Urinary bladder (tissue), 4 donors: Measurements from ENCODE around the gene RPS6KC1. TPM values are rescaled to one million over a fixed set of nuclear protein-coding genes. Genes with fewer than 3 reads are reported as not detected.

Experiments used
- DNase-seq: peaks from one replicate; pipeline ENCODE4 v3.0.0-alpha.2; 2015; ENCODE audit errors: extremely low spot score
- H3K27ac ChIP-seq: one replicate; pipeline ENCODE4 v1.5.1; 2013; ENCODE audit warnings: low read depth, mild to moderate bottlenecking, moderate library complexity
- H3K36me3 ChIP-seq: one replicate; pipeline ENCODE4 v1.6.1; 2013; ENCODE audit warnings: mild to moderate bottlenecking, moderate library complexity; ENCODE audit not compliant: insufficient read depth
- H3K4me1 ChIP-seq: one replicate; pipeline ENCODE4 v1.6.1; 2013; ENCODE audit warnings: mild to moderate bottlenecking, moderate library complexity; ENCODE audit not compliant: insufficient read depth
- H3K4me3 ChIP-seq: one replicate; pipeline ENCODE4 v1.5.1; 2013; ENCODE audit warnings: low read depth, low read length
- WGBS: extraction: QIAGEN DNeasy Blood & Tissue Kit; methylation state at CpG from one replicate; pipeline ENCODE4 v1.1.7; 2013; 5-methylcytosine and 5-hydroxymethylcytosine counted together
- polyA plus RNA-seq: library from polyadenylated mRNA; stranded (reverse); fragments of 200-250 nt; gene quantifications from one replicate; pipeline ENCODE4 v1.2.3, GENCODE V29; 2013
- total RNA-seq: library from RNA; depleted of rRNA; stranded (reverse); fragments of >200 nt; gene quantifications from one replicate; pipeline ENCODE4 v1.2.3, GENCODE V29; 2014
- donor health status: healthy with polysubstance abuse.
- donor health status: healthy.

RPS6KC1 gene
- total and polyA plus RNA-seq, 2 donors, result 13.2 to 72.4 TPM

GRCh38 chr1:213250446-213250845 is 199.4 kb downstream of the RPS6KC1 start:
- Histone ChIP-seq H3K27ac (no peak overlapping the region), H3K36me3 (peaks cover 2% of the 10 kb centered on the region), H3K4me1 (no peaks in the 10 kb centered on the region), H3K4me3 (no peak overlapping the region)
- WGBS, result 95% methylated on average over 3 of the region's 3 CpGs
- no peak for DNase-seq

GRCh38 chr1:213251972-213252371 is 200.9 kb downstream of the RPS6KC1 start:
- H3K36me3 ChIP-seq, result peaks cover 2% of the 10 kb centered on the region
- no peak overlapping the region for H3K27ac ChIP-seq
- 68% methylated on average over 2 of the region's 2 CpGs for WGBS
- no peaks in the 10 kb centered on the region for H3K4me1 ChIP-seq
- H3K4me3 ChIP-seq, result no peak overlapping the region
- DNase-seq, result no peak

- peaks cover 2% of the 10 kb centered on the region for H3K36me3 ChIP-seq
- H3K4me3 ChIP-seq, result no peak overlapping the region
- H3K4me1 ChIP-seq, result no peaks in the 10 kb centered on the region
- H3K27ac ChIP-seq, result no peak overlapping the region
- 92% methylated on average over 3 of the region's 3 CpGs for WGBS
- no peak for DNase-seq
Measured at GRCh38 chr1:213256438-213257087, 205.5 kb downstream of the RPS6KC1 start.

GRCh38 chr1:213260311-213261075 is 209.5 kb downstream of the RPS6KC1 start:
- 74% methylated on average over 5 of the region's 5 CpGs for WGBS
- H3K4me3 ChIP-seq, result no peak overlapping the region
- H3K4me1 ChIP-seq, result no peaks in the 10 kb centered on the region
- no peak for DNase-seq
- no peak overlapping the region for H3K27ac ChIP-seq
- H3K36me3 ChIP-seq, result peaks cover 2% of the 10 kb centered on the region

- no peak overlapping the region for H3K4me3 ChIP-seq
- H3K4me1 ChIP-seq, result no peaks in the 10 kb centered on the region
- 86% methylated on average over 1 of the region's 1 CpG for WGBS
- peaks cover 2% of the 10 kb centered on the region for H3K36me3 ChIP-seq
- DNase-seq, result no peak
- H3K27ac ChIP-seq, result no peak overlapping the region
Measured at GRCh38 chr1:213264531-213264930, 213.5 kb downstream of the RPS6KC1 start.

GRCh38 chr1:213266983-213267772 is 216.1 kb downstream of the RPS6KC1 start:
- no peaks in the 10 kb centered on the region for H3K4me1 ChIP-seq
- H3K27ac ChIP-seq, result no peak overlapping the region
- H3K36me3 ChIP-seq, result peaks cover 2% of the 10 kb centered on the region
- WGBS, result 89% methylated on average over 2 of the region's 2 CpGs
- no peak for DNase-seq
- no peak overlapping the region for H3K4me3 ChIP-seq

- Histone ChIP-seq H3K27ac (no peak overlapping the region), H3K4me1 (no peaks in the 10 kb centered on the region), H3K36me3 (peaks cover 2% of the 10 kb centered on the region), H3K4me3 (no peak overlapping the region)
- DNase-seq, result no peak
Measured at GRCh38 chr1:213268221-213268620, 217.2 kb downstream of the RPS6KC1 start.

GRCh38 chr1:213269829-213270228 is 218.8 kb downstream of the RPS6KC1 start:
- H3K27ac ChIP-seq, result no peak overlapping the region
- no peak overlapping the region for H3K4me3 ChIP-seq
- no peaks in the 10 kb centered on the region for H3K36me3 ChIP-seq
- no peaks in the 10 kb centered on the region for H3K4me1 ChIP-seq
- 82% methylated on average over 1 of the region's 1 CpG for WGBS
- no peak for DNase-seq

GRCh38 chr1:213273546-213273945 is 222.5 kb downstream of the RPS6KC1 start:
- no peaks in the 10 kb centered on the region for H3K36me3 ChIP-seq
- 57% methylated on average over 2 of the region's 2 CpGs for WGBS
- no peaks in the 10 kb centered on the region for H3K4me1 ChIP-seq
- H3K4me3 ChIP-seq, result no peak overlapping the region
- no peak for DNase-seq
- H3K27ac ChIP-seq, result no peak overlapping the region

GRCh38 chr1:213274140-213274539 is 223.1 kb downstream of the RPS6KC1 start:
- H3K36me3 ChIP-seq, result no peaks in the 10 kb centered on the region
- H3K4me1 ChIP-seq, result no peaks in the 10 kb centered on the region
- H3K4me3 ChIP-seq, result no peak overlapping the region
- no peak overlapping the region for H3K27ac ChIP-seq
- no peak for DNase-seq

GRCh38 chr1:213275293-213275692 is 224.3 kb downstream of the RPS6KC1 start:
- H3K36me3 ChIP-seq, result no peaks in the 10 kb centered on the region
- 100% methylated on average over 1 of the region's 1 CpG for WGBS
- DNase-seq, result no peak

GRCh38 chr1:213276236-213276635 is 225.2 kb downstream of the RPS6KC1 start:
- DNase-seq, result no peak
- H3K27ac ChIP-seq, result no peak overlapping the region
- H3K4me1 ChIP-seq, result no peaks in the 10 kb centered on the region
- H3K4me3 ChIP-seq, result no peak overlapping the region
- H3K36me3 ChIP-seq, result no peaks in the 10 kb centered on the region
- WGBS, result 98% methylated on average over 2 of the region's 2 CpGs

More at GRCh38 chr1:213275293-213275692, 224.3 kb downstream of the RPS6KC1 start:
- no peak overlapping the region for H3K4me3 ChIP-seq
- H3K27ac ChIP-seq, result no peak overlapping the region
- H3K4me1 ChIP-seq, result no peaks in the 10 kb centered on the region

- DNase-seq, result no peak
- Histone ChIP-seq H3K27ac (no peak overlapping the region), H3K4me1 (no peaks in the 10 kb centered on the region), H3K36me3 (no peaks in the 10 kb centered on the region), H3K4me3 (no peak overlapping the region)
- 80% methylated on average over 2 of the region's 2 CpGs for WGBS
Measured at GRCh38 chr1:213277036-213277435, 226.0 kb downstream of the RPS6KC1 start.

GRCh38 chr1:213279410-213279809 is 228.4 kb downstream of the RPS6KC1 start:
- no peak for DNase-seq
- Histone ChIP-seq H3K4me3 (no peak overlapping the region), H3K4me1 (no peaks in the 10 kb centered on the region), H3K36me3 (no peaks in the 10 kb centered on the region), H3K27ac (no peak overlapping the region)
